NB4 (cell line): ENCODE results near the gene PTPN4.

ENCODE experiments used
- CTCF ChIP-seq: IDR thresholded peaks from one replicate; pipeline ENCODE4 v1.5.1; 2012; ENCODE audit warnings: low read depth, low read length
- POLR2A ChIP-seq: IDR thresholded peaks from 2 replicates; pipeline ENCODE4 v1.6.1; 2011; ENCODE audit warnings: mild to moderate bottlenecking; ENCODE audit not compliant: insufficient read length; ENCODE audit errors: extremely low read depth

- no peak for TF ChIP-seq CTCF
- TF ChIP-seq POLR2A = no peak
These were observed 191.2 kb downstream of the PTPN4 start for GRCh38 chr2:119950966-119951365.
